Measurements from ENCODE around the gene DLGAP1. TPM values are rescaled to one million over a fixed set of nuclear protein-coding genes. Genes with fewer than 3 reads are reported as not detected.

DLGAP1 gene
- total and polyA plus RNA-seq, 7 donors, result 0.13 to 2.6 (median 1.3) TPM; not detected in 1

GRCh38 chr18:3544537-3544936 is 910.6 kb downstream of the DLGAP1 start:
- no peak for DNase-seq
- no peaks in the 10 kb centered on the region for H3K4me1 ChIP-seq
- intact Hi-C loops (cut with DNase I), result no loop called here
- TF ChIP-seq CTCF (IDR thresholded peaks at IDR 0.05) (no peak), POLR2A (IDR thresholded peaks at IDR 0.05) (no peak), EP300 (IDR thresholded peaks at IDR 0.05) (no peak), POLR2AphosphoS5 (IDR thresholded peaks at IDR 0.05) (no peak)
- WGBS, 2 donors, result 97 to 99% methylated on average over 2 of the region's 2 CpGs
- H3K36me3 ChIP-seq, result no peaks in the 10 kb centered on the region
- H3K9me3 ChIP-seq, result no peaks in the 10 kb centered on the region
- H3K4me3 ChIP-seq, result no peak overlapping the region
- no peak overlapping the region for H3K27ac ChIP-seq
- H3K27me3 ChIP-seq, result no peaks in the 10 kb centered on the region

- WGBS, 2 donors, result 24 to 65% methylated on average over 5 of the region's 5 CpGs
- Histone ChIP-seq H3K27ac (no peak overlapping the region), H3K4me3 (no peak overlapping the region), H3K27me3 (no peaks in the 10 kb centered on the region), H3K9me3 (no peaks in the 10 kb centered on the region), H3K4me1 (peaks cover 0 to 7% (median 3%) of the 10 kb centered on the region in 4 donors), H3K36me3 (no peaks in the 10 kb centered on the region)
- TF ChIP-seq POLR2AphosphoS5 (IDR thresholded peaks at IDR 0.05) (no peak), POLR2A (IDR thresholded peaks at IDR 0.05) (no peak), CTCF (IDR thresholded peaks at IDR 0.05) (no peak), EP300 (IDR thresholded peaks at IDR 0.05) (no peak)
- intact Hi-C loops (cut with DNase I), result no loop called here
- DNase-seq, result no peak
Measured at GRCh38 chr18:3541549-3542386, 913.3 kb downstream of the DLGAP1 start.

GRCh38 chr18:3540805-3541548 is 914.1 kb downstream of the DLGAP1 start:
- TF ChIP-seq EP300 (IDR thresholded peaks at IDR 0.05), result no peak
- no peak for TF ChIP-seq POLR2AphosphoS5 (IDR thresholded peaks at IDR 0.05)
- TF ChIP-seq CTCF (IDR thresholded peaks at IDR 0.05), result no peak
- no peak for TF ChIP-seq POLR2A (IDR thresholded peaks at IDR 0.05)

GRCh38 chr18:3538954-3539617 is 916.0 kb downstream of the DLGAP1 start:
- Histone ChIP-seq H3K27me3 (no peaks in the 10 kb centered on the region), H3K27ac (peak overlapping the region in 1 of 4 donors; percentile 29), H3K36me3 (no peaks in the 10 kb centered on the region), H3K4me3 (no peak overlapping the region), H3K9me3 (no peaks in the 10 kb centered on the region), H3K4me1 (peaks cover 0 to 7% (median 3%) of the 10 kb centered on the region in 4 donors)
- no peak for DNase-seq
- intact Hi-C loops (cut with DNase I), result no loop called here
- TF ChIP-seq POLR2AphosphoS5 (IDR thresholded peaks at IDR 0.05) (no peak), POLR2A (IDR thresholded peaks at IDR 0.05) (no peak)
- 74 to 88% methylated on average over 3 of the region's 3 CpGs for WGBS, 2 donors

More at GRCh38 chr18:3540805-3541548, 914.1 kb downstream of the DLGAP1 start:
- Histone ChIP-seq H3K4me1 (peaks cover 0 to 7% (median 3%) of the 10 kb centered on the region in 4 donors), H3K4me3 (no peak overlapping the region), H3K27ac (no peak overlapping the region), H3K36me3 (no peaks in the 10 kb centered on the region), H3K9me3 (no peaks in the 10 kb centered on the region), H3K27me3 (no peaks in the 10 kb centered on the region)
- WGBS, 2 donors, result 17 to 58% methylated on average over 6 of the region's 6 CpGs
- intact Hi-C loops (cut with DNase I), result no loop called here
- no peak for DNase-seq

- H3K9me3 ChIP-seq, result no peaks in the 10 kb centered on the region
- TF ChIP-seq POLR2AphosphoS5 (IDR thresholded peaks at IDR 0.05) (no peak), POLR2A (IDR thresholded peaks at IDR 0.05) (no peak), EP300 (IDR thresholded peaks at IDR 0.05) (no peak), CTCF (IDR thresholded peaks at IDR 0.05) (no peak)
- 78 to 89% methylated on average over 3 of the region's 3 CpGs for WGBS, 2 donors
- no peak overlapping the region for H3K4me3 ChIP-seq
- H3K4me1 ChIP-seq, result peaks cover 0 to 7% (median 3%) of the 10 kb centered on the region in 4 donors
- no peaks in the 10 kb centered on the region for H3K36me3 ChIP-seq
- DNase-seq, result no peak
- H3K27me3 ChIP-seq, result no peaks in the 10 kb centered on the region
- peak overlapping the region in 1 of 4 donors; percentile 29 for H3K27ac ChIP-seq
- intact Hi-C loops (cut with DNase I), result no loop called here
Measured at GRCh38 chr18:3538456-3538855, 916.7 kb downstream of the DLGAP1 start.
